ENCODE measurements around the gene KIAA0753. TPM values are rescaled to one million over a fixed set of nuclear protein-coding genes. Genes with fewer than 3 reads are reported as not detected.

KIAA0753 gene
- total and polyA plus RNA-seq, 2 of the 13 experiments (the other 11 are each of a cell fraction or from before 2014, with no cell fraction given): 5.2 to 9.1 TPM

DNA sequence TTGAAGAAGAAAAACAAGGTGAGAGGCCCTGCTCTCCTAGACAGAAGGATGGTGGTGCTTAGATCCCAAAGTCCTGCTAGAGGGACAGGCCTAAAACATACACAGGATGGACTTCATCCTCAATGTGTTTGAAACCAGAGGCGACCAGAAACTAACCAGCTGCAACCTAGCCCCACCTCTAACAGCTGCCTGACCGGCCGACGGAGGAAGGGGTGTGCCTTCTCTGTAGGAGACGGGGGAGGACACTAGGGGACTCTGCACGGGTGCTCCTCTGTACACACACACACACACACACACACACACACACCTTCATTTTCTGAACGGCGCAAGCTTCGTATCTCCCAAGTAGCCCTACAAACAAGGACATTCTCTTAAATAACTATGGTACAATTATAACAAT is 59.9 kb downstream of the KIAA0753 start (continued):
- no peak for TF ChIP-seq ZHX2 (IDR thresholded peaks at IDR 0.05; ENCODE audit: low read depth)
- no peak for TF ChIP-seq ZHX2 (CRISPR knock-in tag; IDR thresholded peaks at IDR 0.05; ENCODE audit: borderline replicate concordance)
- no peak for TF ChIP-seq SSRP1 (CRISPR knock-in tag; IDR thresholded peaks at IDR 0.05)
- no peak for TF ChIP-seq MAZ (IDR thresholded peaks at IDR 0.05; ENCODE audit: borderline replicate concordance, low read depth, low read length)
- no peak for TF ChIP-seq MAZ (CRISPR knock-in tag; IDR thresholded peaks at IDR 0.05; ENCODE audit: low read depth)
- TF ChIP-seq, protein P1, sequence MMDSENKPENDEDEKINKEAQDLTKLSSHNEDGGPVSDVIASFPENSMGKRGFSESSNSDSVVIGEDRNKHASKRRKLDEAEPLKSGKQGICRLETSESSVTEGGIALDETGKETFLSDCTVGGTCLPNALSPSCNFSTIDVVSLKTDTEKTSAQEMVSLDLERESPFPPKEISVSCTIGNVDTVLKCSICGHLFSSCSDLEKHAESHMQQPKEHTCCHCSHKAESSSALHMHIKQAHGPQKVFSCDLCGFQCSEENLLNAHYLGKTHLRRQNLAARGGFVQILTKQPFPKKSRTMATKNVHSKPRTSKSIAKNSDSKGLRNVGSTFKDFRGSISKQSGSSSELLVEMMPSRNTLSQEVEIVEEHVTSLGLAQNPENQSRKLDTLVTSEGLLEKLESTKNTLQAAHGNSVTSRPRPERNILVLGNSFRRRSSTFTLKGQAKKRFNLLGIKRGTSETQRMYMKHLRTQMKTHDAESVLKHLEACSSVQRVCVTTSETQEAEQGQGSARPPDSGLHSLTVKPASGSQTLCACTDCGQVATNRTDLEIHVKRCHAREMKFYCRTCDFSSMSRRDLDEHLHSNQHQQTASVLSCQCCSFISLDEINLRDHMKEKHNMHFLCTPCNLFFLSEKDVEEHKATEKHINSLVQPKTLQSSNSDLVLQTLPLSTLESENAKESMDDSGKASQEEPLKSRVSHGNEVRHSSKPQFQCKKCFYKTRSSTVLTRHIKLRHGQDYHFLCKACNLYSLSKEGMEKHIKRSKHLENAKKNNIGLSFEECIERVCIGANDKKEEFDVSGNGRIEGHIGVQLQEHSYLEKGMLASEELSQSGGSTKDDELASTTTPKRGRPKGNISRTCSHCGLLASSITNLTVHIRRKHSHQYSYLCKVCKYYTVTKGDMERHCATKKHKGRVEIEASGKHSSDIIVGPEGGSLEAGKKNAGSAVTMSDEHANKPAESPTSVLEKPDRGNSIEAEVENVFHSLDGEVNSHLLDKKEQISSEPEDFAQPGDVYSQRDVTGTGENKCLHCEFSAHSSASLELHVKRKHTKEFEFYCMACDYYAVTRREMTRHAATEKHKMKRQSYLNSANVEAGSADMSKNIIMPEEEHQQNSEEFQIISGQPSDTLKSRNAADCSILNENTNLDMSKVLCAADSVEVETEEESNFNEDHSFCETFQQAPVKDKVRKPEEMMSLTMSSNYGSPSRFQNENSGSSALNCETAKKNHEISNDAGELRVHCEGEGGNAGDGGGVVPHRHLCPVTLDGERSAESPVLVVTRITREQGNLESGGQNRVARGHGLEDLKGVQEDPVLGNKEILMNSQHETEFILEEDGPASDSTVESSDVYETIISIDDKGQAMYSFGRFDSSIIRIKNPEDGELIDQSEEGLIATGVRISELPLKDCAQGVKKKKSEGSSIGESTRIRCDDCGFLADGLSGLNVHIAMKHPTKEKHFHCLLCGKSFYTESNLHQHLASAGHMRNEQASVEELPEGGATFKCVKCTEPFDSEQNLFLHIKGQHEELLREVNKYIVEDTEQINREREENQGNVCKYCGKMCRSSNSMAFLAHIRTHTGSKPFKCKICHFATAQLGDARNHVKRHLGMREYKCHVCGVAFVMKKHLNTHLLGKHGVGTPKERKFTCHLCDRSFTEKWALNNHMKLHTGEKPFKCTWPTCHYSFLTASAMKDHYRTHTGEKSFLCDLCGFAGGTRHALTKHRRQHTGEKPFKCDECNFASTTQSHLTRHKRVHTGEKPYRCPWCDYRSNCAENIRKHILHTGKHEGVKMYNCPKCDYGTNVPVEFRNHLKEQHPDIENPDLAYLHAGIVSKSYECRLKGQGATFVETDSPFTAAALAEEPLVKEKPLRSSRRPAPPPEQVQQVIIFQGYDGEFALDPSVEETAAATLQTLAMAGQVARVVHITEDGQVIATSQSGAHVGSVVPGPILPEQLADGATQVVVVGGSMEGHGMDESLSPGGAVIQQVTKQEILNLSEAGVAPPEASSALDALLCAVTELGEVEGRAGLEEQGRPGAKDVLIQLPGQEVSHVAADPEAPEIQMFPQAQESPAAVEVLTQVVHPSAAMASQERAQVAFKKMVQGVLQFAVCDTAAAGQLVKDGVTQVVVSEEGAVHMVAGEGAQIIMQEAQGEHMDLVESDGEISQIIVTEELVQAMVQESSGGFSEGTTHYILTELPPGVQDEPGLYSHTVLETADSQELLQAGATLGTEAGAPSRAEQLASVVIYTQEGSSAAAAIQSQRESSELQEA (CRISPR knock-in tag; IDR thresholded peaks at IDR 0.05; ENCODE audit: not compliant biosample characterization): no peak
- TF ChIP-seq ZNF577 (CRISPR knock-in tag; IDR thresholded peaks at IDR 0.05; ENCODE audit: borderline replicate concordance, low read depth): no peak
